ENCODE measurements around the gene GRIA3. TPM values are rescaled to one million over a fixed set of nuclear protein-coding genes. Genes with fewer than 3 reads are reported as not detected.

Gene GRIA3
- total RNA-seq, 3 donors from 2014 or later = 0.51 to 1.2 (median 0.72) TPM

DNA sequence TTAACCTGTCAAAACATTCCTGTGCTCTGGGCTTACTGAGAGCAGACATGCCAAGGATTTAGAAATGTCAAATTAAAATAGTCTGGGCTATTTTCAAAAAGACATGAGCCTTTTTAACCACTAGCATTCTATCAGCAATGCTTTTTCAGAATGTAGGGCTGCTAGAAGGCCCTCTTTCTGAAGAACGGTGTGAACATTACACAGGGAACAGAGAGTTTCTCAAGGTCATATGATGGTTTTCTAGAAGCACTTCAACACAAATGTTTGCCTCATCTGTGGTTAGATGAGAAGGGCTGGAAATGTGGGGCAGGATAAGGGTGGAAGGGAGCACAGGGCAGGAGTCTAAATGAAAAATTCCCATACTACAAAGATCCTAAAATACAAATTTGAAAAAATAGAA lies 39.3 kb downstream of the GRIA3 start:
- DNase-seq (no peak), ATAC-seq (no peak)
- Histone ChIP-seq H3K4me1 (ENCODE audit: low read depth) (no peaks in the 10 kb centered on the region), H3K4me3 (no peak overlapping the region), H3K9me3 (no peaks in the 10 kb centered on the region), H3K36me3 (ENCODE audit: low read depth) (no peaks in the 10 kb centered on the region)
- TF ChIP-seq, protein P1, sequence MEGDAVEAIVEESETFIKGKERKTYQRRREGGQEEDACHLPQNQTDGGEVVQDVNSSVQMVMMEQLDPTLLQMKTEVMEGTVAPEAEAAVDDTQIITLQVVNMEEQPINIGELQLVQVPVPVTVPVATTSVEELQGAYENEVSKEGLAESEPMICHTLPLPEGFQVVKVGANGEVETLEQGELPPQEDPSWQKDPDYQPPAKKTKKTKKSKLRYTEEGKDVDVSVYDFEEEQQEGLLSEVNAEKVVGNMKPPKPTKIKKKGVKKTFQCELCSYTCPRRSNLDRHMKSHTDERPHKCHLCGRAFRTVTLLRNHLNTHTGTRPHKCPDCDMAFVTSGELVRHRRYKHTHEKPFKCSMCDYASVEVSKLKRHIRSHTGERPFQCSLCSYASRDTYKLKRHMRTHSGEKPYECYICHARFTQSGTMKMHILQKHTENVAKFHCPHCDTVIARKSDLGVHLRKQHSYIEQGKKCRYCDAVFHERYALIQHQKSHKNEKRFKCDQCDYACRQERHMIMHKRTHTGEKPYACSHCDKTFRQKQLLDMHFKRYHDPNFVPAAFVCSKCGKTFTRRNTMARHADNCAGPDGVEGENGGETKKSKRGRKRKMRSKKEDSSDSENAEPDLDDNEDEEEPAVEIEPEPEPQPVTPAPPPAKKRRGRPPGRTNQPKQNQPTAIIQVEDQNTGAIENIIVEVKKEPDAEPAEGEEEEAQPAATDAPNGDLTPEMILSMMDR (IDR thresholded peaks at IDR 0.05) = no peak
- intact Hi-C loops (cut with DNase I, micrococcal nuclease) = no loop called here

DNA sequence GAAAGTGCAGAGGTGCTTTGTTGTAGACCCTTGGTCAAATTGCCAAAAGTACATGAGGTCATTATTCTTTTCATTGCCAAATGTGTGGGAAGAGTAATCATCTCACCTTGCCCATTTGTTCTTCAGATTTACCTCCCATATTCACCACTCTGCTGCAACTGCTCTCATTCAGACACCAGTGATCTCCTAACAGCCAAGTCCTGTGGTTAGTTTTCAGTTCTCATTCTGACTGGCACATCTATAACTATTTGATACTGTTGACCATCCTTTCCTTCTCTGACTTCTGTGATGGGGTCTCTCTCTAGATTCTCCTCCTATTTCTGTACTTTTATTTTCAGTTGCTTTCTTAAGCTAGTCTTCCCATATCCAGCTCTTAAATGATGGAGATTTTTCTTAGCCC lies 39.8 kb downstream of the GRIA3 start:
- no peak for ATAC-seq
- Histone ChIP-seq H3K4me1 (ENCODE audit: low read depth) (no peaks in the 10 kb centered on the region), H3K4me3 (no peak overlapping the region), H3K36me3 (ENCODE audit: low read depth) (no peaks in the 10 kb centered on the region), H3K9me3 (no peaks in the 10 kb centered on the region)
- no peak for DNase-seq
- TF ChIP-seq, protein P1 (IDR thresholded peaks at IDR 0.05) = no peak
- intact Hi-C loops (cut with DNase I, micrococcal nuclease) = no loop called here

DNA sequence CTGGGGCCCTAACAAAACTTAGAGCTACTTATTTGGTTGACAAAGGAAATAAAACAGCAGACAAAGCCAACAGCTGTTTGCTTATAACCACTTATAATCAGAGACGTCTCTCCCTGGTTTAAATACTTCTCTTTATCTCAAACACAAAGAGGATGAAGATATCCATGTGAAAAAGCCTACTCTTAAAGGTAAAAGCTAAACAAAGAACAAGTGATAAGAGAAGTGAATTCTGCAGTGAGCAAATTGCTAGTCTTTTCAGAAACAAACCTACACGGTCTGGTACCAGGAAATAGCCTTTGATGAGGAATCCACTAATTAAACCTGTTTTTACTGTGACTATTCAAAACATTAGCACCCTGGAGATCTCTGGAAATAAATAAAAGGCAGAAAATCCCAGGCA lies 46.7 kb downstream of the GRIA3 start:
- H3K9me3 ChIP-seq = no peaks in the 10 kb centered on the region
- DNase-seq (no peak), ATAC-seq (no peak)
- no peaks in the 10 kb centered on the region for H3K4me1 ChIP-seq (ENCODE audit: low read depth)
- TF ChIP-seq, protein P1 (IDR thresholded peaks at IDR 0.05) = no peak
- intact Hi-C loops (cut with DNase I, micrococcal nuclease) = no loop called here
- no peaks in the 10 kb centered on the region for H3K36me3 ChIP-seq (ENCODE audit: low read depth)
- H3K4me3 ChIP-seq = no peak overlapping the region

DNA sequence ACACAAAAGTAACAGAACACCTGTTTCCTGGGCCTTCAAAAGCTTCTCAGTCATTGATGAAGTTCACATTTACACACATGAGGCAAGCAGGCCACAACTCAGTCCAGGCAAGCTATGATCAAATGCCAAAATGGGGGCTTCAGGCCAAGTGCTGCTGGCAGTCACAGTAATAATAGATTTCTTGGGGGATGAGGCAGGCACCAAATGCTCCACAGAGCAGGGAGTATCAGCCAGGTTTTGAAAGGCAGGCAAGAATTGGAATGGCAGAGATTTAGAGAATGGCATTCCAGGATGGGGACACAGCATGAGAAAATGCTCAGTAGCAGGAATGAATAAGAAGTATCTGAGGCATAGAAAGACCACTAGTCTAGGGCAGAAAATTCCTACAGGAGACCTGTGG lies 52.8 kb downstream of the GRIA3 start:
- intact Hi-C loops (cut with DNase I, micrococcal nuclease) = no loop called here
- no peak overlapping the region for H3K4me3 ChIP-seq
- no peaks in the 10 kb centered on the region for H3K9me3 ChIP-seq
- TF ChIP-seq, protein P1 (IDR thresholded peaks at IDR 0.05) = no peak
- DNase-seq (no peak), ATAC-seq (no peak)
- no peaks in the 10 kb centered on the region for H3K4me1 ChIP-seq (ENCODE audit: low read depth)
- H3K36me3 ChIP-seq (ENCODE audit: low read depth) = no peaks in the 10 kb centered on the region

DNA sequence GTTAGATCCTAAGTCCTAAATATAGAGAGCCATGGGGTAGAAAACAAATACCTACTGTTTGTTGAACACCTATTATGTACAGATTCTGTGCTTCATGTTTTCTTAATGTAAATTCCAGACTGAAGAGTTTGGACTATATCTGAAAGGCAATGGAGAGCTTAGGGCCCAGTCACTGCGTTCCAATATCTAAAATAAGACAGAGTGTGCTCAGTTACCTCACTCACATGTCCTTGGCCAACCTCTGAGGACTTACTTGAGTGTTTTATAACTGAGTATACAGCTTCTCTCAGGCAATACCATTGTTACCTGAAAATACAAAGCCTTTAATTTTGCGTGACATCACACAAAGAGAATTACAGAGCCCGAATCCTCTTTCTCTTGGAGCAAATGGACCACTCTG lies 53.2 kb downstream of the GRIA3 start:
- H3K4me3 ChIP-seq = no peak overlapping the region
- no peak for ATAC-seq
- TF ChIP-seq, protein P1 (IDR thresholded peaks at IDR 0.05) = no peak

DNA sequence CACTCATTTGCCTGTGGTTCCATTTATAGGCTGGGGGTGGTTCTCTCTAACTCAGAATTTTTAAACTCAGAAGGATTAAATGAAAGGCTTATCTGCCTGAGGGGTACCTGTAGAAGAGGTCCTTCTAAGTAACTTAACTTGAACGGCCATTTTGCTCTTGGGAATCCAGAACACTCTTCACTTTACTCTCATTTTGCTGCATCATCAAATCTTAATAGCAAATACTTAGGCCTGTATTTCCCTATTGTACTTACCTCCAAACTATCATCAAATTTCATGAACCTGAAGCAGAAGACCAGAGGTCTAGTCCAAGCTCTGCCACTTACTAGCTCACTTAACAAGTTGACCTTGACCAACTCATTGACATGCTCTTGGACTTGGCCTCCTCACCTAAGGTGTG lies 70.4 kb downstream of the GRIA3 start:
- TF ChIP-seq, protein P1 (IDR thresholded peaks at IDR 0.05) = no peak
- Histone ChIP-seq H3K4me1 (ENCODE audit: low read depth) (no peaks in the 10 kb centered on the region), H3K4me3 (no peak overlapping the region), H3K36me3 (ENCODE audit: low read depth) (no peaks in the 10 kb centered on the region), H3K9me3 (no peaks in the 10 kb centered on the region)
- ATAC-seq = no peak
- DNase-seq = no peak
- intact Hi-C loops (cut with DNase I, micrococcal nuclease) = no loop called here

More for the DNA sequence above, 53.2 kb downstream of the GRIA3 start:
- intact Hi-C loops (cut with DNase I, micrococcal nuclease) = no loop called here
- Histone ChIP-seq H3K36me3 (ENCODE audit: low read depth) (no peaks in the 10 kb centered on the region), H3K9me3 (no peaks in the 10 kb centered on the region), H3K4me1 (ENCODE audit: low read depth) (no peaks in the 10 kb centered on the region)
- DNase-seq = no peak
